Thyroid gland (tissue), 4 donors: Measurements from ENCODE around the gene JPT2.

Experiments used
- POLR2A ChIP-seq, 2 donors: fragments of 450-650 bp; IDR thresholded peaks; one replicate each; pipeline ENCODE4 v1.6.1; 2017; ENCODE audit warnings: antibody characterized with exemption in 2 of 2, mild to moderate bottlenecking in 2 of 2, moderate library complexity in 1 of 2
- TF ChIP-seq, protein P1 (sequence below), 6 experiments: fragments of 200-600 bp in 3 of 6; fragments of 450-650 bp in 3 of 6; sonication (generic) in 3 of 6; IDR thresholded peaks; one replicate each; pipeline ENCODE4 v1.5.1; 2016 to 2019; ENCODE audit warnings: antibody characterized with exemption in 6 of 6, mild to moderate bottlenecking in 2 of 6, inconsistent platforms in 1 of 6, moderate library complexity in 1 of 6

DNA sequence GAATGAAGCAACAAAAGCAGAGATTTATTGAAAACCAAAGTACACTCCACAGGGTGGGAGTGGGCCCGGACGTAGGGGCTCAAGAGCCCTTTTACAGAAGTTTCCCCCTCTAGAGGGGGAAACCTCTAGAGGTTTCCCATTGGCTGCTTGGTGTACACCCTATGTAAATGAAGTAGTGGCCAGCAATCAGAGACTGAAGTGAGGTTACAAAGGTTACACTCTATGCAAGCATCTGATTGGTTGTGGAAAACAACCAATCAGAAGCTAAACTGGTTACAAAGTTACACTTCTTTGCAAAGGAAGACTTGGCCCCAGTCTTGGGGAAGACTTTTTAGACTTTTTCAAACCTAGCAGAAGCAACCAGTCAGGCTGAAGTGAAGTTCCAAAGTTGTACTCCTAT, 38.8 kb upstream of the JPT2 start:
- TF ChIP-seq POLR2A (IDR thresholded peaks at IDR 0.05), result no peak
- TF ChIP-seq, protein P1, sequence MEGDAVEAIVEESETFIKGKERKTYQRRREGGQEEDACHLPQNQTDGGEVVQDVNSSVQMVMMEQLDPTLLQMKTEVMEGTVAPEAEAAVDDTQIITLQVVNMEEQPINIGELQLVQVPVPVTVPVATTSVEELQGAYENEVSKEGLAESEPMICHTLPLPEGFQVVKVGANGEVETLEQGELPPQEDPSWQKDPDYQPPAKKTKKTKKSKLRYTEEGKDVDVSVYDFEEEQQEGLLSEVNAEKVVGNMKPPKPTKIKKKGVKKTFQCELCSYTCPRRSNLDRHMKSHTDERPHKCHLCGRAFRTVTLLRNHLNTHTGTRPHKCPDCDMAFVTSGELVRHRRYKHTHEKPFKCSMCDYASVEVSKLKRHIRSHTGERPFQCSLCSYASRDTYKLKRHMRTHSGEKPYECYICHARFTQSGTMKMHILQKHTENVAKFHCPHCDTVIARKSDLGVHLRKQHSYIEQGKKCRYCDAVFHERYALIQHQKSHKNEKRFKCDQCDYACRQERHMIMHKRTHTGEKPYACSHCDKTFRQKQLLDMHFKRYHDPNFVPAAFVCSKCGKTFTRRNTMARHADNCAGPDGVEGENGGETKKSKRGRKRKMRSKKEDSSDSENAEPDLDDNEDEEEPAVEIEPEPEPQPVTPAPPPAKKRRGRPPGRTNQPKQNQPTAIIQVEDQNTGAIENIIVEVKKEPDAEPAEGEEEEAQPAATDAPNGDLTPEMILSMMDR (IDR thresholded peaks at IDR 0.05), result no peak
